K562 (cell line): ENCODE measurements around the gene MEX3A. TPM values are rescaled to one million over a fixed set of nuclear protein-coding genes. Genes with fewer than 3 reads are reported as not detected.
A peak's percentile ranks its signal among the peaks of the same experiment; 100 is the strongest.

ENCODE experiments used
- ARID4B ChIP-seq: sonication (generic); formaldehyde crosslinking; IDR thresholded peaks from 2 replicates; pipeline ENCODE4 v1.8.0; 2022; ENCODE audit warnings: mild to moderate bottlenecking, missing genetic modification reagents
- CBFA2T2 ChIP-seq: fragments of 450-650 bp; conservative IDR thresholded peaks from 2 replicates; pipeline ENCODE4 v1.6.1; 2017; ENCODE audit warnings: mild to moderate bottlenecking
- CCAR2 ChIP-seq: fragments of 200-400 bp; formaldehyde crosslinking; IDR thresholded peaks from 2 replicates; pipeline ENCODE4 v1.6.1; 2017; ENCODE audit warnings: mild to moderate bottlenecking, low read depth, low read length
- CHCHD3 ChIP-seq: fragments of 250-450 bp; sonication (Bioruptor Pico); IDR thresholded peaks from 2 replicates; pipeline ENCODE4 v2.1.2; 2022; ENCODE audit warnings: mild to moderate bottlenecking
- FUS ChIP-seq: fragments of 200-400 bp; formaldehyde crosslinking; optimal IDR thresholded peaks from 2 replicates; pipeline ENCODE3; 2017; ENCODE audit warnings: low read depth, low read length
- GATAD2B ChIP-seq: fragments of 450-650 bp; IDR thresholded peaks from 2 replicates; pipeline ENCODE4 v1.6.1; 2017; ENCODE audit warnings: mild to moderate bottlenecking, borderline replicate concordance
- ILF3 ChIP-seq: fragments of 450-650 bp; IDR thresholded peaks from 2 replicates; pipeline ENCODE4 v1.6.1; 2018; ENCODE audit warnings: antibody characterized with exemption, mild to moderate bottlenecking, moderate library complexity, borderline replicate concordance
- LCOR ChIP-seq: sonication (generic); formaldehyde crosslinking; IDR thresholded peaks from 2 replicates; pipeline ENCODE4 v1.8.0; 2022; ENCODE audit warnings: mild to moderate bottlenecking, missing genetic modification reagents
- PTBP1 ChIP-seq: fragments of 200-400 bp; formaldehyde crosslinking; IDR thresholded peaks from 2 replicates; pipeline ENCODE4 v1.6.1; 2017; ENCODE audit warnings: low read depth, low read length
- RBFOX2 ChIP-seq: fragments of 200-400 bp; formaldehyde crosslinking; IDR thresholded peaks from 2 replicates; pipeline ENCODE4 v1.6.1; 2017; ENCODE audit warnings: low read depth, mild to moderate bottlenecking, low read length, moderate library complexity
- RBM39 ChIP-seq: fragments of 200-400 bp; formaldehyde crosslinking; optimal IDR thresholded peaks from 2 replicates; pipeline ENCODE3; 2018; ENCODE audit warnings: low read depth, low read length
- SIN3A ChIP-seq, 2 experiments: fragments of 150-350 bp in 1 of 2; IDR thresholded peaks; 2 replicates each; pipeline ENCODE4 v1.6.1; 2011 to 2016; ENCODE audit warnings: borderline replicate concordance in 2 of 2, low read depth in 2 of 2, low read length in 2 of 2, mild to moderate bottlenecking in 2 of 2, moderate library complexity in 2 of 2; ENCODE audit not compliant: control insufficient read depth in 1 of 2
- TCF15 ChIP-seq: fragments of 250-450 bp; sonication (Bioruptor Pico); IDR thresholded peaks from 2 replicates; pipeline ENCODE4 v1.8.0; 2022; ENCODE audit warnings: moderate library complexity, mild to moderate bottlenecking, inconsistent platforms
- TEAD1 ChIP-seq, 2 experiments: fragments of 450-650 bp in 1 of 2; sonication (generic) in 1 of 2; formaldehyde crosslinking; IDR thresholded peaks; 2 replicates each; pipeline versions ENCODE4 v1.4.0 to v1.8.0; 2020 to 2022; ENCODE audit warnings: mild to moderate bottlenecking in 2 of 2, missing genetic modification reagents in 1 of 2
- WHSC1 ChIP-seq: IDR thresholded peaks from one replicate; pipeline ENCODE4 v1.6.1; 2012; ENCODE audit warnings: low read length, control low read depth, inconsistent platforms
- XRCC3 ChIP-seq: fragments of 450-650 bp; IDR thresholded peaks from 2 replicates; pipeline ENCODE4 v1.6.1; 2017; ENCODE audit warnings: mild to moderate bottlenecking, moderate library complexity
- XRCC5 ChIP-seq: fragments of 200-400 bp; formaldehyde crosslinking; IDR thresholded peaks from 2 replicates; pipeline ENCODE4 v1.6.1; 2017; ENCODE audit warnings: low read depth, mild to moderate bottlenecking, low read length
- YBX1 ChIP-seq: fragments of 450-650 bp; IDR thresholded peaks from 2 replicates; pipeline ENCODE4 v1.7.1; 2016; ENCODE audit warnings: mild to moderate bottlenecking
- YY1 ChIP-seq, 3 experiments: IDR thresholded peaks; 2 replicates each; pipeline ENCODE4 v1.6.1; 2011; ENCODE audit warnings: low read length in 2 of 3, mild to moderate bottlenecking in 2 of 3, moderate library complexity in 2 of 3, borderline replicate concordance in 1 of 3, control low read depth in 1 of 3, low read depth in 1 of 3; ENCODE audit not compliant: insufficient read depth in 3 of 3, insufficient replicate concordance in 2 of 3, control insufficient read depth in 1 of 3, insufficient read length in 1 of 3; ENCODE audit errors: extremely low read depth in 1 of 3
- ZFP1 ChIP-seq: fragments of 450-650 bp; formaldehyde crosslinking; IDR thresholded peaks from 2 replicates; pipeline ENCODE4 v1.4.0; 2020; ENCODE audit warnings: mild to moderate bottlenecking, mixed read lengths
- ZKSCAN8 ChIP-seq: fragments of 200-800 bp; sonication (Bioruptor generic); IDR thresholded peaks from 2 replicates; pipeline ENCODE4 v1.6.1; 2016; ENCODE audit warnings: missing genetic modification characterization, missing compliant biosample characterization
- ZNF224 ChIP-seq: sonication (generic); formaldehyde crosslinking; IDR thresholded peaks from 2 replicates; pipeline ENCODE4 v1.8.0; 2022; ENCODE audit warnings: mild to moderate bottlenecking, missing genetic modification reagents
- ZNF3 ChIP-seq: fragments of 250-450 bp; sonication (Bioruptor Pico); IDR thresholded peaks from 2 replicates; pipeline ENCODE4 v1.5.0; 2021; ENCODE audit warnings: mild to moderate bottlenecking, moderate library complexity
- ZNF511 ChIP-seq: sonication (generic); formaldehyde crosslinking; IDR thresholded peaks from 2 replicates; pipeline ENCODE4 v1.8.0; 2022; ENCODE audit warnings: mild to moderate bottlenecking, missing genetic modification reagents
- polyA plus RNA-seq, 8 experiments: library from polyadenylated mRNA; depleted of rRNA in 4 of 8; stranded (reverse) in 5 of 8; unstranded in 3 of 8; fragments of >200 nt; fragmentation: Nextera tagmentation in 2 of 8; fragmentation: Illumina TruSeq in 1 of 8; extraction: Ambion mirVana in 2 of 8; extraction: Trizol in 1 of 8; gene quantifications; 2 replicates each; pipeline versions ENCODE4 v1.2.1 to v1.2.3, GENCODE V29; 2011 to 2014; ENCODE audit warnings: inconsistent platforms in 1 of 8, missing spikeins in 1 of 8
- total RNA-seq, 7 experiments: library from RNA; depleted of rRNA in 6 of 7; stranded (reverse); fragments of >200 nt in 6 of 7; fragmentation: Illumina TruSeq in 2 of 7; extraction: Trizol in 2 of 7; gene quantifications; 2 replicates each; pipeline versions ENCODE4 v1.2.1 to v1.2.3, GENCODE V29; 2011 to 2021; ENCODE audit warnings: low replicate concordance in 1 of 7

Gene MEX3A
- total and polyA plus RNA-seq, 9 of the 15 experiments (the other 6 are each of a cell fraction or from before 2014, with no cell fraction given): 0.36 to 13.7 (median 5.2) TPM

GRCh38 chr1:156129687-156130577 lies 47.7 kb upstream of the MEX3A start (continued):
- TF ChIP-seq TCF15 (CRISPR knock-in tag) (no peak), WHSC1 (no peak), GATAD2B (no peak), RBM39 (peak; percentile 45), ZFP1 (CRISPR knock-in tag) (no peak), ZNF3 (CRISPR knock-in tag) (no peak), YY1 (IDR thresholded peaks at IDR 0.05; ENCODE audit: borderline replicate concordance in 1 of 3, control insufficient read depth in 1 of 3, extremely low read depth in 1 of 3, insufficient read depth in 3 of 3, insufficient read length in 1 of 3, insufficient replicate concordance in 2 of 3, low read depth in 1 of 3, low read length in 2 of 3) (peak in 2 of 3 experiments; percentile 66 to 75), YBX1 (no peak), PTBP1 (no peak), ILF3 (no peak), CCAR2 (no peak), CBFA2T2 (no peak), SIN3A (IDR thresholded peaks at IDR 0.05; ENCODE audit: borderline replicate concordance in 2 of 2, control insufficient read depth in 1 of 2, low read depth in 2 of 2, low read length in 2 of 2) (no peak), FUS (no peak), ZNF511 (CRISPR knock-in tag) (no peak), LCOR (no peak), TEAD1 (CRISPR knock-in tag; IDR thresholded peaks at IDR 0.05) (peak; percentile 67 to 89), RBFOX2 (no peak), ZNF224 (CRISPR knock-in tag) (no peak), XRCC5 (peak; percentile 42; the same call in 1 of the 2 replicates), ARID4B (CRISPR knock-in tag) (no peak), ZKSCAN8 (CRISPR knock-in tag) (no peak), XRCC3 (no peak), CHCHD3 (no peak)
